NB4 (cell line): Measurements from ENCODE around the gene KRTAP5-4.

ENCODE experiments used
- DNase-seq: peaks from one replicate; pipeline ENCODE4 v3.0.0; 2010; ENCODE audit warnings: low read depth
- H3K4me3 ChIP-seq: one replicate; pipeline ENCODE4 v1.5.1; 2011; ENCODE audit warnings: mild to moderate bottlenecking, low read depth, low read length, moderate library complexity
- CTCF ChIP-seq: IDR thresholded peaks from one replicate; pipeline ENCODE4 v1.5.1; 2012; ENCODE audit warnings: low read depth, low read length
- MAX ChIP-seq: IDR thresholded peaks from 2 replicates; pipeline ENCODE4 v1.6.1; 2011; ENCODE audit warnings: low read depth, low read length
- MYC ChIP-seq: IDR thresholded peaks from 2 replicates; pipeline ENCODE4 v1.6.1; 2011; ENCODE audit warnings: low read depth, low read length
- POLR2A ChIP-seq: IDR thresholded peaks from 2 replicates; pipeline ENCODE4 v1.6.1; 2011; ENCODE audit warnings: mild to moderate bottlenecking; ENCODE audit not compliant: insufficient read length; ENCODE audit errors: extremely low read depth

The KRTAP5-4 gene

GRCh38 chr11:1644601-1645356 is 22.8 kb upstream of the KRTAP5-4 start:
- DNase-seq, result no peak

GRCh38 chr11:1643146-1643690 is 21.3 kb upstream of the KRTAP5-4 start:
- H3K4me3 ChIP-seq, result no peak overlapping the region
- DNase-seq, result no peak
- TF ChIP-seq MYC (no peak), POLR2A (no peak)

More at GRCh38 chr11:1644601-1645356, 22.8 kb upstream of the KRTAP5-4 start:
- H3K4me3 ChIP-seq, result no peak overlapping the region
- TF ChIP-seq POLR2A, result no peak
- no peak for TF ChIP-seq MYC
- no peak for TF ChIP-seq CTCF
- TF ChIP-seq MAX, result no peak

- DNase-seq, result no peak
- TF ChIP-seq MAX (no peak), MYC (no peak), CTCF (no peak), POLR2A (no peak)
- no peak overlapping the region for H3K4me3 ChIP-seq
Observed at GRCh38 chr11:1642288-1643145, 20.6 kb upstream of the KRTAP5-4 start.

GRCh38 chr11:1641096-1641495 is 19.2 kb upstream of the KRTAP5-4 start:
- no peak for TF ChIP-seq POLR2A
- no peak for TF ChIP-seq CTCF
- TF ChIP-seq MAX, result no peak
- no peak for TF ChIP-seq MYC
- H3K4me3 ChIP-seq, result no peak overlapping the region
- DNase-seq, result no peak

GRCh38 chr11:1640076-1640946 is 18.4 kb upstream of the KRTAP5-4 start:
- TF ChIP-seq MAX (no peak), MYC (no peak), CTCF (peak; percentile 83), POLR2A (no peak)
- DNase-seq, result peak; percentile 27
- H3K4me3 ChIP-seq, result no peak overlapping the region
